CD4-positive, alpha-beta T cell treated with Interferon alpha-2 for 1 hour (primary cell): ENCODE results near the gene TP73.

Source experiments
- DNase-seq, 2 donors: peaks; one replicate each; pipeline ENCODE4 v3.0.0-alpha.2; 2020 to 2022

TP73 gene

GRCh38 chr1:3673381-3674099 lies 21.2 kb downstream of the TP73 start:
- DNase-seq, result peak in 1 of 2 donors; percentile 25

- no peak for DNase-seq
These were observed 22.1 kb downstream of the TP73 start for GRCh38 chr1:3674100-3675094.

- DNase-seq, result no peak
These were observed 23.1 kb downstream of the TP73 start for GRCh38 chr1:3675436-3675835.

- DNase-seq, result no peak
These were observed 24.5 kb downstream of the TP73 start for GRCh38 chr1:3676581-3677470.

- no peak for DNase-seq
These were observed 25.2 kb downstream of the TP73 start for GRCh38 chr1:3677484-3677883.

GRCh38 chr1:3678361-3679097 lies 26.2 kb downstream of the TP73 start:
- no peak for DNase-seq

GRCh38 chr1:3679098-3679555 lies 26.8 kb downstream of the TP73 start:
- no peak for DNase-seq

- no peak for DNase-seq
These were observed 27.6 kb downstream of the TP73 start for GRCh38 chr1:3679799-3680453.

- DNase-seq, result no peak
These were observed 28.3 kb downstream of the TP73 start for GRCh38 chr1:3680488-3681230.

- DNase-seq, result no peak
These were observed 29.0 kb downstream of the TP73 start for GRCh38 chr1:3681231-3681897.

GRCh38 chr1:3681898-3682806 lies 29.8 kb downstream of the TP73 start:
- no peak for DNase-seq

GRCh38 chr1:3683197-3683596 lies 30.9 kb downstream of the TP73 start:
- DNase-seq, result no peak

- DNase-seq, result no peak
These were observed 31.7 kb downstream of the TP73 start for GRCh38 chr1:3683992-3684391.

- no peak for DNase-seq
These were observed 32.9 kb downstream of the TP73 start for GRCh38 chr1:3685222-3685621.

GRCh38 chr1:3685906-3686305 lies 33.6 kb downstream of the TP73 start:
- no peak for DNase-seq

- DNase-seq, result no peak
These were observed 35.2 kb downstream of the TP73 start for GRCh38 chr1:3687504-3687903.

- DNase-seq, result no peak
These were observed 36.2 kb downstream of the TP73 start for GRCh38 chr1:3688356-3689137.

- DNase-seq, result no peak
These were observed 36.9 kb downstream of the TP73 start for GRCh38 chr1:3689138-3689750.
